ENCODE measurements around the gene TMEM18.

TMEM18 gene

DNA sequence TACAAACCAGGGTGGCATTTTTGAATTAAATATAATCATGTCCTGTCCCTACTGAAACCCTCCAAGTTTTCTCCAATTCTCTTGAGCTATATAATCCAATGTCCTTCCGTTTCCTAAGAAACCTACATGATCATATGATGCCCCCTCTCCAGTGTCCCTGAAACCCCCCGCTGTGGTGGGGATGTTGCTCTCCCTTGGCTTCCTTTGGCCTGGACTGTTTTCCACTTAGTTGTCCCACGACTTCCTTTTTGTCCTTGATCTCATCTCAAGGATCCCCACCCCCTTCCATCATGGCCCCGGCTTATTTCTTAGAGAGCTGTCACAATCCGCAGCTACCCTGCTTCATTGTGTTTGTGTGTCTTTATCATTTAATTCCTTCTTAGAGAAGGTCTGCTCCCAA is 43.8 kb downstream of the TMEM18 start:
- DNase-seq, result no peak

DNA sequence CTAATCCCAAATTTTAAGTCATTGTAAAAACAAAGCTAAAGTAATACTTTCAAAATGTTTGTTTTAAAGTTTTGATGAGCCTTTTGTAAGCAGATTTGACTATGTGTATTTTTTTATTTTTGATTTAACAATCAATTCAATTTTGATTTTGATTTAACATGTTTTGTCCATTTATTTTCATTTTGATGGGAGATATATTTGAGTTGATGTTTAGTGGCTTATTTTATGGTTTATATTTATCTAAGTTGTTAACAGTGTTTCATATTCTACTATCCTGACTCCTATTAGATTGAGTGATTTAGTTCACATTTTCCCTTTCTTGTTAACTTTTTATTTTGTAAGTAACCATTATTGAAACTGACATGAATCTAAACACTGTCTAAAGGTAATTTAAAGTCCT is 44.7 kb downstream of the TMEM18 start:
- DNase-seq, result no peak

DNA sequence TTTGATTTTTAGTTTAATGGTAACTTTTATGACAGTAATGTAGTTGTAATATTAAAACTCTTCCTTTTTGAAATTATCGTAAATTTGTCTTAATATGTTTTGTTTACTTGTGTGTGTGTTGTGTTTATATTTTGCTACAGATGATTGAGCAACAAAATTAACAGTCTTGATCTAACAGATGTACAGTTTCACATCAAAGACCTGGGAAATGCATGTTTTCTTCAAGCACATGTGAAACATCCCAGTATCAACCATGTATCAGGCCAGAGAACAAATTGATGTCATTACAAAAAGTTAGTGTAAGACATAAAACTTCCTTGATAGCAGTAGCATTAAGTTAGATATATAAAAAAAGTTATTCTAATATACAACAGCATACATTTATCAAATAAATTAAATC is 45.5 kb downstream of the TMEM18 start:
- DNase-seq, result no peak

DNA sequence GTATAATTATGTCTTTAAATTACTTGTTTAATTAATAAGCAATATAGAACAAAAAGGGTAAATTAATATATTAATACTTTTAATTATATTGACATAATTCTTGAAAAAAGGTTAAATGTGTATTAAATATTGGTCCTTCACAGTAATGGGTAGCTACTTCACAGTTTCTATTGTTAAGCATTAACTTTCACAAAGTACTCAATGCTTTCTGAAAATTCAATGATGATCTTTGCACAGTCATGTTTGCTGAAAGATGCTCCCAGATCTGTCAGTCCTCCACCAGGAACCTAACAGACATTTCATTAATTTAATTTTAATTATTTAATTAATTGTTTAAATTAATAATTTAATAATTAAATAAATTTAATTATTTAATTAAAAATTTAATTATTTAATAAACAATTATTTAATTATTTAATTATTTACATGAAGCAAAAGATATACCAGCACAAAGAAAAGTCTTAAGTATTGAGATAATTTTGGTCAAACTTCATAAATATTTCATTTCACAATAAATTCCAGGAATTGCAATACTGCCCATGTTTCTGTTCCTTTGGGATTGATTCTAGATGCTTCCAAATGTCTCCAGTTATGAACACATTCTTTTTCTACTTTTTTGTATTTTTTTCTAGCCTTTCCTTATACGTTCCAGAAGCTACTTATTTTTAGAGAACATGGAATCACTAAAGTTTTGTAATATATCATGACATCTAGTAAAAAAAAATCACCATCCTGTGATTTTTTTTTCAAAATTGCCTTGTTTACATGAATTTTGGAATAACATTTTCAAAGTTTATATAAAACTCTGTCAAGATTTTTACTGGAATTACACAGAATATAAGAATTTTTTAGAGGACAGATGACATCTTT is 46.5 kb downstream of the TMEM18 start:
- no peak for DNase-seq

DNA sequence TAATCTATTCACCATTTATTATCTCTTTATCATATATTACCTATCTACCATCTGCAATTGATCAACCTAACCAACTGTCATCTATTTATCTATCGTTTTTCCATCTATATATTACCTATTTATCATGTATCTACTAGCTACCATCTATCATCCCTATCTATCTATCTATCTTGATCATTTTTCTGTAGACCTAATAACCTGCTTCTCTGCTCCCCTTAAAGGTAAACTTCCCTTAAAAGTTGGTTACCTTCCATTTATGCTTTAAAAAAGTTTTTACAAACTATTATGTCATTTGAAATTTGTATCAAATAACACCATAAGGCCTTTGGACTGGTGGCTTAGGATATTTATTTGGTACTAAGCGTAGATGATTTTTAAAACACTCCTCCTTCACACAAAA is 47.2 kb downstream of the TMEM18 start:
- DNase-seq, result no peak

DNA sequence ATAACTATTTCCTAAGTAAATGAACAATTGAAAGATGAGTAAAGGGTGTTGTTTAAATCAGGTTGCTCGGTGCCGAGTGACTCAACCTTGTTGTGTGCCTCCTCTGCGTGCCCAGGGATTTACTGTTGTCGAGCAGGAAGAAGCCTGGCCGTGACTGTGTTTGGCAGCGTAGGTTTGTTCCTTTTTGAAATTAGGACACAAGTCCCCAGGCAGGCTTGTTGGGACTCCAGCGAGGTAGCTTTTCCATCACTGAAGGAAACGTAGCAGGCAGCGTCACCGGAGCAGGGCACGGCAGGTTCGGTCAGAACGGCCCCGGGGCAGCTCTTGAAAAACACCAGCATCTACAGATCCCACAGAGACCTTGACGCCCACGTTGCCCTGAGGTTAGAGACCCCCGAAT is 48.6 kb downstream of the TMEM18 start:
- DNase-seq, result no peak

DNA sequence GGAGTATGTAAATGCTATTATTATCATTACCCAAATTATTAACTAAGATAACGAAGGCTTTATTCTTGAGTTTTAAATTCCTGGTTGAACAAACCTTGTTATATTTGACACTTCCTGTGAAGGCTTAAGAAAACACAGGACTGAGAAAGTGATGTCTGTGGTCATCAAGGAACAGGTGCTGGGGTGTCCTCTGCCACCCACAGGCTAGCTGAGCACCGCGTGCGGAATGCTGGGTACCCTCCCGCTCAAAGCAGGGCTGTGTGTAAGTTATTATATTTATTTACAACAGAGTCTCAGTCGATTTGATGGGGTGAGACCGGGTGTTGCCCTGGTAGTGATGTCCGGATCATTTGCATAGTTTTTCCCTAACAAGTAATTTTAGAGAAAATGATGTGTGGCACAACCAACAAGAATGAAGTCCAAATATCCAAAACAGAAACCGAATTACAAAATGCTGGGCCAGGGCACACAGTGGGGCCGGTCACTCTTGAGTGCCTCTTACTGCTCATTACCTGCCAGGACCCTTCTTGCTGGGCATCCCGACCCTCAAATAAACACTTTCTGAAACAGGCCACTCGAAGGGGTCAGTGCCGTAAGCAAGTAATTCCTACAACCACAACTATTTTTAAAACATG is 49.2 kb downstream of the TMEM18 start:
- DNase-seq, result no peak

DNA sequence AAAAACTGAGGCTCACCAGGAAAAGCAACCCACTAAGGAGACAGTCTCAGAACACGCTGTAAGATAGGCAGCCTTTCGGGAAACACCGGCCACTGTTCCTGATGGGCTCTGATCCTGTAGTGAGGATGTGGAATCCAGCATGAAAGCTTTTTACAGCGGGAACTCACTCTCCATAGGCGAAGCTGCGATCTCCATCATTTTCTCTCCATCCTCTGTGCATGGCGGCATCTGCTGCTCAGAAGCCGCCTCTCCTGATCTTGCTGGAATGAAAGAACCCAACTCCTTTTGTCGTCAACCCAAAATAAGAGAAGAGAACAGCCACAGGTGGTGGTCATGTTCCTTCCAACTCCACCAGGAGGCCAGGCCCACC is 49.9 kb downstream of the TMEM18 start:
- no peak for DNase-seq

DNA sequence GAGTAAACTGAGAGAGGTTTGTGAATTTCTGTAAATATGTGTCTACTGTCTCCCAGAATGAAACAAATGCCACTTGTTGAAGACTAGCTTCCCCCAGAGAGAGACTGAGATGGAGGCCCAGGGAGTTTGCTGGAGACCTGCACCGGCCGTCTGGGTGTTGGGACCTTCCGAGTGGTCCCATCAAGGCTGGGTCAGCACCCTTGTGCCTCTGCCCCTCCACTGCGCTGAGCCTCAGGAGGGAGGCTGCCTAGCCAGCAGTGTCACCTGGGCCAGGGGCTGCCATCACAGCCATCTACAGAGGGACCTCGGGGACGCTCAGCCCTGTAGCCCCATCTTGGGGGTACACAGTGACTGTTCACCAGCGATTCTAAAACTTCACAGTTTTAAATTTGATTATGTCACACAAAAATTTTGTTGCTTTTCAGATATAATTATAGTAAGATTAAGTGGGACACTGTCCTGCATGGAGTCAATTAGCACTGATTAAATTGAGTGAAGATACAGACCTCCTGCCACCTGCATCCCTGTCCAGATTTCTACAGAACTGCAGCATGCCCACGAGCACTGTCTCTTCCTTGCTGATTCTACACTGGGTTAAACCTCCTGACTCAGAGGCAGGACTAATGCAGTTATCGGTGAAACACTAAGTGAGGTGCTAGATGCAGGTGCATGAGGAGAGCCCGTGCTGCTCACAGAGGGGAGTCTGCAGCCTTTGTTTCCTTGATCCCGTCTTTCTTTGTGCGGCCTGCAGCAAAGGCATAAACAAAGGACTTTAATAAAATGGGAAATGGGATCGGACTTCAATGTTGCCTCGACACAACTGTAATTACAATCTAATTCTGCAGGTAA is 50.5 kb downstream of the TMEM18 start:
- no peak for DNase-seq

DNA sequence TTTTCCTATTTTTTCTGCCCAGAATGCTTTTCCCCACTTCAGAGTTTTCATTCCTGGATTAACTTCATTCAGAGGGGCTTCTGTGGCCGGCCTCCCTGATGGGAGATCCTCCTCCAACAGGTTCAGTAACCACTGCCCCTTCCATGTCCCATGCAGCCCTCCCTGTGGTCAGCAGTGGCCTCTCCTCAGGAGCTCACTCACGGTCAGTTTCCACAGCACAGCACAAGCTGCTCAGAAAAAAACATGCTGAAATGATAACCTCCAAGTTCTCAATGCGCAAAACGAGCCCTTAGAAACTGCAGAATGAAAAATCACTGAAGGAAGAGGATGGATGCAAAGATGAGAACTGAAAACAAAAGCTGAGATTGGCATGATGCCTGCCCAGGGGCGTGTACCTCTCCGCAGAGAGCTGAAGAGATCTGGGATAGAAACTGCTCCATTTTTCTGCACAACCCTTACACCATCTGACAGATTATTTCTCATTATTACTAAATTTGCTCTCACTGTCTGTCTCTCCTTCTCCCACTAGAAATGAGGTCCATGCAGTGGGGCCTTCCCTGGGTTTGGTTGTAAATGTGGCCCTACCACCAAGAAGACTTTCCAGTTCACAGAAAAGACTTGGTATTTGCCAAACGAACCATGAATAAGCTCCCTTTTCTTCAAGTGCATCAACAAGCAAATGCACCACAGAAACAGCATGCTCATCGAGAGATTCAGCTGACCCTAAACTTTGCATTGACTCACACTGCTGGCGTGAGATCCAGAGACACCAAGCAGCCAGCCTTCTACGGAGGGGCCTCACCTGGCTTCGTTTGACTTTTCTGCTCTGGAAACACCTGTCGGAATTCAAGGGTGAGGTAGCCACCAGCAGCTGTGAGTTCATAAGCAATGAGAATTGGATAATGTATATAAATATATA is 51.5 kb downstream of the TMEM18 start:
- DNase-seq, result no peak

DNA sequence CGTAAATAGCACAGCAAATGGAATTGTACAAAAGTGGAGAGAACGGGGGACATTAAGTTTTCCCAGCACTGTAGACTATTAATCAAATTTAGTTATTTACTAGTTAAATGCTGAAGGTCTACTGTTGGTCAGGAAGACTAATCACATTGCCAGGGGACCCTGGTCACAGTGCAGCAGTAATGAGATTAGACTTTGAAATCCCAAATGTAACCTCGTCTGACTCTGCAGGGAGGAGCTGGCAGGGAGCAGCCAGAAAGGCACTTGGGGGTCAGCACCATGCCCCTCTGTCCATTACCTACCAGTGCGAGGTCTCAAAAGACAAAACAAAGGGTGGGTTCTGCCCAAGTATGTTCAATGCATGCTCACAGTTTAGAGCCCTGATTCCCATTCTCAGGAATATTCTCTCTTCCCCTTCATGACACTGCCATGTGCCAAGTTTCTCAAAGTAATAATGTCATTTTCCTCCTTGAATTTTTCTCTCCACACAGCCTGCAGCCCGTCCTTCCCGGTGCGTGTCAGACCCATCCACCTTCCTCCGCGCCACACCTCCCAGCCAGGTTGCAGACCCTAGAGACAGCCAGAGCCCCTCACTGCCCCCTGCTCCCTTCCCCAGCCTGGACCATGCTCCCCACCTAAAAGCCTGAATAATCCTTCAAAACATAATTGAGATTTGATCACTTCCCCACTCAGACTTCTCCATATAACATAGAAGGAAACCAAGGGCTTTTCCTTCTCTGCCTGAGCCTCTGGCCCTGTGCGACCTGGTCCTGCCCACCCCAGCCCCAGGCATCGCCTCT is 52.5 kb downstream of the TMEM18 start:
- DNase-seq, result no peak

DNA sequence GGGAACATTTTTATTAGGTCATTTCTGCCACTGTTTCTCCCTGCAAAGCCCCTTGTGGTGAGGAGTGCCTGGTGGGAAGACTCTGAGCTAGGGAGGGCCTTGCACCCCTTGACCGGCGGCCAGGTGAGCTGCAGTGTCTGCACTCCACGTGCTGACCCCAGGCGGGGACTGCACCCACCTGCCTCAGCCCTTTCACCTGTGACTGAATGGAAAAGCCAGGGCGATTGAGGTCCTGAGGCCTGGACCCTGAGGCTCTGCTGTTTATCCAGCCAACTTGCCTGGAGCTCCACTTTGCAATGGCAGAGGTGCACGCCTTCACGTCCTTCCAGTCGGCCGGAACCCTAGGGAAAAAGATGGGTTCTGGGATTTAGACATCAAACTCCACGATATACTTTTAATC is 53.1 kb downstream of the TMEM18 start:
- DNase-seq, result no peak

DNA sequence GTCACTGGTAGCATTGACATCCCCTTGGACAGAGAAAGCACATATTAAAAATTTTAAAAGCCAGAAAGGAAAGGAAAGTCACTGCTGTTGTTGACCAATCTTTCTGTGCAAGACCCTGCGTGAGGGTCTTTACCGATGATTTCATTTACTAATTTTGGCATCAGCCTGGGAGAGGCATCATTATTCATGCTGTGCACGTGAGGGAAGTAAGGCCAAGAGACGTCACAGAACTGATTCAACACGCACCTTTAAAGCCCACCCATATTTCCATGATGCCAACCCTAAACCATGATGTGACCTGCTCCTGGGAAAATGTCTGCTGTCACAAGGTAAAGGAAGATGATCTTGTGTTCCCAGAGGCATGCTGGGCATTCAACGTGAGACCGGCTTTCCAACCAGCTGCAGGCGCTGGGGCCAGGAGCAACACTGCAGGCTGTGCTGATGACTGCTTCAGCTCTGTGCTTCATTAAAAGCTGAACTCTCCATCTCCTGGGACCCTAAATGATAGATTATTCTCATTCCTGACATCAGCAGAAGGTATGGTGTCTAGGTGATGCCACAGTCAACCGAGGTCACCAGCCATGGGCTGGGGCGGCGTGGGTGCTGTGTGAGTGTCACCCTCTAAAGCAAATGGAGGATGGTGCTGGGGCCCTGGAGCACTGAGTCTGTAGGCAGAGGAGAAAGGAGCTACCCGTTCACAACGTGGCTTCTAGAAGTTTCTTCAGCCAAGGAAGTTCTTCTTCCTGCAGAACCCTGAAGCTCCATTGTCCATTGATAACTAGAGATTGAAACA is 53.9 kb downstream of the TMEM18 start:
- DNase-seq, result no peak

DNA sequence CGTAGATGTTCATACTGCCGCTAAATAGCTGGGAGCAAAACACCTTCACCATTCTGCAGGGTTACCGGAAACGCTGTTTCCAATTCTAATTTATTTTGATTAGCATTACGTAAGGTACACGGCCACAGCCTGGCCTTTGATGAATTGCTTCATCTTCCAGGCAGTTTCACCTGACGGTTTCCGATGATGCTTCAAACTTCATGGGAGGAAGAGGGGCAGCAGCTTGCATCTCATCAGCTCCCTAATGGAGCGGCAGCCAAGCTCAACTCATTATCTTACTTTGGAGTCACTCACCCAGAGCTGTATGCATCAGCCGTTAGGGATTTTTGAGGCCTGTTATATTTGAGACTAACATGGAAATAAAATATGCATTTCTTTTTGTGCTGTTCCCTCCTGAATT is 54.8 kb downstream of the TMEM18 start:
- DNase-seq, result no peak

DNA sequence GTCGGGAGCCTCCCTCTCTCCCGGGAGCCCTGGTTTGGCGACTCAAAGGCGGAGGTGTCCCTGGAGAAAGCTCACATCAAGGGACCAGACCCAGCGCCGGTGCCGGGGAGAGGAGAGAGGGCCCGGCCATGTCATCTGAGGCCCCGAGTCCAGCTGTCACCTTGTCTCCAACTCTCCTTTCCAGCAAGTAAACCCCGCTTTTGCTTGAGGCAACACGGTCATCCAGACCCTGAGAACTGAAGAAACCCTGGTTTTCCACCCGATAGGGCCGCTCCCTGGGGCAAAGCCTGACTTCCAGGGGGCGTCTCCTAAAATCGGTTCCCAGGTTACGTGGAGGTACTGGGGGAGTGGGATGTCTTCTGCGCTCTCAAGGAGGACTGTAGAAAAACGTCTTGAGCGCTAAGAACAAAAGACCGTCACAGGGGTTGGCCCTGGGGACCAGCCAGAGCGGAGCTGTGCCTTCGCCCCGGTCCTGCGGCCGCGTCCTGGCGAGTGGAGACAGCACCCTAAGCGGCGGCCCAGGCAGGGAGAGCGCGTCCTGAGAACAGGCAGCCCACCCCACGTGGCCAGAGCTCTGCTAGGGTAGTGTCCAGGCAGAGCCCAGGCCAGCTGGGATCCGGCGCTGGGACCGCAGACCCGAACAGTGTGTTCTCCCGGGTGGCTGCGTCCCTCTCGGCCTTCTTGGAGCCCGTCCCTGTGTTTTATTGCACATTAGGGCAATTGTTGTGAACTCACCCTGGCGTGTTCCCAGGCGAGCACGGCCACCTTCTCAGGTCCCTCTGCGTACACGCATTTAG is 55.7 kb downstream of the TMEM18 start:
- DNase-seq, result no peak

DNA sequence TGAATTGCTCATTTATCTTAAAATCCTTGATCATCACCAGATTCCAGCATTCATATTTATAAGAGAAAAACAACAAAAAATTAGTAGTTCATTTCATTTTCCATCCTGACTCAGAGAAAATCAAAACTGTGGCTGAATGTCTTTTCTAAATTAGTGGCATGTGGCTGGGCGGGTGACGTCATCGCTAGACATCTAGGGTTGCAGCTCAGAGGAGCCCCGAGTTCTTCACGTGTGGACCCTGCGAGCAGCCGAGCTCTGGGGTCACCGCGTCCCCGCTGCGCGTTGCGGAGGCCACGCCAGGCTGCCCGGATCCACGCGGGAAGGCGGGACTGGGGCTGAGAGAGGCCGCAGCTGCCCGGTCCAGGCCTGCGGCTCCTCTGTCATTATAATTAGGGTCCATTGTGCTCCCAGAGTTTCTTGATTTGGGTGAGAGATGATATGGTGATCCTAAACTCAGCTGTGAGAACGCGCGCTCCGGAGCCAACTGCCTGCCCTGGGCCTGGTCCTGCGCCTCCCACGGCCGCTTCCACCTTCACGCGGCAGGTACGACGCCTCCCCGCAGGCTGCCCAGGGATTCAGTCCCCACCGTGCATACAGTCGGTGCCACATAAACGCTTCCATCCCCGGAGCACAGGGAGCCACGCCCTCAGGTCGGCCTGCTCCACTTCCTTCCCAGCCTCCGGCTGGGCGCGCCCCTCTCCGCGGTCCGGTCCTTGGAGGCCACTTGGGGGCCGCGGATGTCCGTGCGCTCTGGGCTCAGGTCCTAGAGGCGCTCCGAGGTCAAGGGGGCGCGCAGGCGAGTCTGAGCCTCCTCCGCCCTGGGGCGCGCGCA is 56.5 kb downstream of the TMEM18 start:
- DNase-seq, result no peak

DNA sequence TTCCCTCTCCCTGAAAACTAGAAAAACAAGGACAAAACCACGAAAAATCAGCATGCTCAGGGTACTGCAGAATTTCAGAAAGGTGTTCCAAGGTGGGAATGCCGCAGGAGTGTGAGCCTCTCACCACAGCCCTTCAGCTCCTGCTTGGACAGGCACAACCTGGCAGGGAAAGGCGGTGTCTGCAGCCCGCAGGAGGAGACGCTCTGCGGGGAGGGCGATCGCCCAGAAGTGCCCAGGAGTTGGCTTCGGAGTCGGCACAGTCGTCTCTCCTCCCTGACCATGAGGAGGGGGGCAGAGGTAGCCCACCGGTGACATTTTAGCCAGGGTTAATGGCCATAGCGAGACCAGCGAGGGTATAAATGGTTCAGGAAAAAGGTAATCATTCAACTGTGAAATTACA is 57.2 kb downstream of the TMEM18 start:
- DNase-seq, result no peak

DNA sequence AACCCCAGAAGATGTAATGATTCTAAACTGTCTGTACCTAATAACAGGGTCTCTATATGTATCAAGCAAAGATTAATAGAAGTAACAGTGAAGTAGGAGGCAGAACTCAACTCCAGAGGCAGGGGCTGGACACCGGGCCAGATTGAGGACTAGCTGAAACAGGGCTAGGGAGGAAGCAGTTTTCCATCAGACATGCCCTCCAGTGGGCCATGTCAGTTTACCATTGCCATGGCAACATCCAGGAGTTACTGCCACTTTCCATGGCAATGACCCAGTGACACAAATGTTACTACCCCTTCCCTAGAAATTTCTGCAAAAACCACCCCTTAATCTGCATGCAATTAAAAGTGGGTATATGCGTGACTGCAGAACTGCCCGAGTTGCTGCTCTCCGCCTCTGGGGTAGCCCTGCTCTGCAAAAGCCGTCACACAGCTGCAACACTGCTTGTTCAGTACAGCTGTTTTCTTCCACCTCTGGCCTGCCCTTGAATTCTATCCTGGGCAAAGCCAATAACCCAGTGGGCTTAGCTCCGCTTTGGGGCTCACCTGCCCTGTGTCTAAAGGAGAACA is 58.7 kb downstream of the TMEM18 start:
- DNase-seq, result no peak

DNA sequence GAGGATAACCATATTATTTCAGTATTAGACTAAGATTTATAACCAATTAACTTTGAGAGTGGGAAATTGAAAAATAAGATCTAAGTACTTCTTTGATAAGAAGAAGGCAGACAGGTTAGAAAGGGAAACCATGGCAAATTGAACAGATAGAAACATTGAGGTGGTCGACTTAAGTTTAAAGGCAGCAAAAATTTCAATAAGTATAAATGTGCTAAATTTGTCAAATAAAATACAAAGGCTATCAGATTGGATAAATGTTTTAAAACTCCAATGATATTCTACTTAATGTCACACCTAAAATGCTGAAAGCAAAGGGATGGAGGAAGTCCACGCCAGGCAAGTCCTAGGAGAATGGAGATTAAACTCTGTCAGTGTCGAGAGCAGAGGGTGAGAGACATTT is 59.2 kb downstream of the TMEM18 start:
- DNase-seq, result no peak

All from amniotic stem cell (primary cell).